A549 (cell line): ENCODE data around the gene TFR2. TPM values are rescaled to one million over a fixed set of nuclear protein-coding genes. Genes with fewer than 3 reads are reported as not detected.

Experiments
- ATAC-seq, 2 experiments: fragments of 200-7000 bp in 1 of 2; fragments of >200 bp in 1 of 2; cut with Nextera tagmentation in 1 of 2; cut with Tn5 transposase in 1 of 2; 3 replicates each; pipeline versions ENCODE4 v1.8.0 to v1.9.1; 2018 to 2020; ENCODE audit warnings: mild to moderate bottlenecking in 1 of 2, moderate library complexity in 1 of 2
- CTCF ChIA-PET: fragments of 300-600 bp; sonication (Branson Sonifier 250); formaldehyde crosslinking; extraction: SDS; loops from one replicate; lab custom pipeline; 2021; ENCODE audit warnings: antibody characterized with exemption, inconsistent platforms; lab: Yijun Ruan, JAX
- POLR2A ChIA-PET: fragments of 350-600 bp; formaldehyde crosslinking; extraction: SDS; loops from one replicate; lab custom pipeline; 2021; ENCODE audit warnings: antibody characterized with exemption, inconsistent platforms; lab: Yijun Ruan, JAX
- DNase-seq, 2 experiments: peaks; one replicate each; pipeline versions ENCODE4 v3.0.0 to v3.0.0-alpha.2; 2011 to 2016; ENCODE audit warnings: low read depth in 1 of 2, low spot score in 1 of 2
- FAIRE-seq: peaks from 2 replicates; lab custom pipeline; 2011; peaks lifted over from hg19 to GRCh38; lab: Jason Lieb, UNC
- H3K27ac ChIP-seq, 2 experiments: fragments of >200 bp; sonication (Bioruptor Twin); formaldehyde crosslinking; 3 replicates each; pipeline ENCODE4 v1.5.1; 2016 to 2017
- H3K4me1 ChIP-seq: fragments of >200 bp; sonication (Bioruptor Twin); formaldehyde crosslinking; 3 replicates; pipeline ENCODE4 v1.6.1; 2016
- H3K4me2 ChIP-seq: fragments of >200 bp; sonication (Bioruptor Twin); formaldehyde crosslinking; 3 replicates; pipeline ENCODE4 v1.6.1; 2016
- H3K4me3 ChIP-seq: fragments of >200 bp; sonication (Bioruptor Twin); formaldehyde crosslinking; 3 replicates; pipeline ENCODE4 v1.5.1; 2016
- H3K9me3 ChIP-seq: fragments of >200 bp; sonication (Bioruptor Twin); formaldehyde crosslinking; 3 replicates; pipeline ENCODE4 v1.6.1; 2016
- ATOH8 ChIP-seq: fragments of 250-450 bp; sonication (Bioruptor Pico); IDR thresholded peaks from 2 replicates; pipeline ENCODE4 v1.5.0; 2020; ENCODE audit warnings: low read depth, mild to moderate bottlenecking, moderate library complexity
- BHLHE40 ChIP-seq: IDR thresholded peaks from 2 replicates; pipeline ENCODE4 v1.6.1; 2012; ENCODE audit warnings: low read depth, low read length, inconsistent platforms
- CBX8 ChIP-seq: fragments of 200-600 bp; sonication (generic); IDR thresholded peaks from 2 replicates; pipeline ENCODE4 v1.6.1; 2016
- CHD2 ChIP-seq: fragments of 150-350 bp; IDR thresholded peaks from 2 replicates; pipeline ENCODE4 v1.6.1; 2014; ENCODE audit warnings: low read length; ENCODE audit not compliant: partially characterized antibody
- CHD4 ChIP-seq: fragments of 200-600 bp; sonication (generic); IDR thresholded peaks from 2 replicates; pipeline ENCODE4 v1.6.1; 2016; ENCODE audit warnings: antibody characterized with exemption, mild to moderate bottlenecking, borderline replicate concordance
- EHF ChIP-seq: fragments of 250-450 bp; sonication (Bioruptor Pico); IDR thresholded peaks from 2 replicates; pipeline ENCODE4 v1.5.0; 2020; ENCODE audit warnings: mild to moderate bottlenecking
- EP300 ChIP-seq, 2 experiments: fragments of >200 bp; sonication (Bioruptor Twin); formaldehyde crosslinking; IDR thresholded peaks; 2 replicates in 1 of 2; 3 replicates in 1 of 2; pipeline ENCODE4 v1.6.1; 2016 to 2017
- FOXS1 ChIP-seq: fragments of 250-450 bp; sonication (Bioruptor Pico); IDR thresholded peaks from 2 replicates; pipeline ENCODE4 v1.5.0; 2020; ENCODE audit warnings: mild to moderate bottlenecking, moderate library complexity
- GATA3 ChIP-seq: IDR thresholded peaks from 2 replicates; pipeline ENCODE4 v1.6.1; 2012; ENCODE audit warnings: borderline replicate concordance
- HDAC2 ChIP-seq: fragments of 200-600 bp; sonication (generic); IDR thresholded peaks from 2 replicates; pipeline ENCODE4 v1.6.1; 2016
- MAX ChIP-seq: IDR thresholded peaks from 2 replicates; pipeline ENCODE4 v1.6.1; 2012
- NFE2L2 ChIP-seq: fragments of 150-350 bp; conservative IDR thresholded peaks from 2 replicates; pipeline ENCODE4 v1.6.1; 2014; ENCODE audit warnings: low read length
- NR3C1 ChIP-seq: fragments of >200 bp; sonication (Bioruptor Twin); formaldehyde crosslinking; IDR thresholded peaks from 3 replicates; pipeline ENCODE4 v1.6.1; 2017
- RAD21 ChIP-seq, 2 experiments: fragments of >200 bp in 1 of 2; sonication (Bioruptor Twin) in 1 of 2; formaldehyde crosslinking in 1 of 2; IDR thresholded peaks in 1 of 2; conservative IDR thresholded peaks in 1 of 2; 2 replicates in 1 of 2; 3 replicates in 1 of 2; pipeline ENCODE4 v1.6.1; 2012 to 2018; ENCODE audit warnings: inconsistent platforms in 1 of 2
- RCOR1 ChIP-seq: fragments of 150-350 bp; IDR thresholded peaks from 2 replicates; pipeline ENCODE4 v1.6.1; 2014; ENCODE audit warnings: antibody characterized with exemption, low read length, low read depth
- RNF2 ChIP-seq: fragments of 200-600 bp; sonication (generic); IDR thresholded peaks from 2 replicates; pipeline ENCODE4 v1.6.1; 2016; ENCODE audit warnings: low read depth, mild to moderate bottlenecking, antibody characterized with exemption, moderate library complexity, borderline replicate concordance
- ZC3H11A ChIP-seq: fragments of 450-650 bp; IDR thresholded peaks from 2 replicates; pipeline ENCODE4 v1.6.1; 2014; ENCODE audit warnings: antibody characterized with exemption, mild to moderate bottlenecking
- ZNF302 ChIP-seq: fragments of 250-450 bp; sonication (Bioruptor Pico); IDR thresholded peaks from 2 replicates; pipeline ENCODE4 v1.9.0; 2021; ENCODE audit warnings: inconsistent platforms, mild to moderate bottlenecking, moderate library complexity
- WGBS: methylation state at CpG from one replicate; pipeline ENCODE4 v1.1.6; 2017; ENCODE audit errors: missing lambda C conversion rate; 5-methylcytosine and 5-hydroxymethylcytosine counted together
- polyA plus RNA-seq, 4 experiments: library from polyadenylated mRNA; depleted of rRNA in 3 of 4; stranded (reverse); fragments of >200 nt; fragmentation: RNase III in 1 of 4; extraction: RNeasy Plus Mini Kit Qiagen cat#74134 plus additional on column Dnase treatment in 1 of 4; gene quantifications; 2 replicates in 3 of 4; 3 replicates in 1 of 4; pipeline ENCODE4 v1.2.3, GENCODE V29; 2011 to 2017
- TF ChIP-seq, protein P1 (sequence below): fragments of 250-450 bp; sonication (Bioruptor Pico); IDR thresholded peaks from 2 replicates; pipeline ENCODE4 v1.5.0; 2021; ENCODE audit warnings: mild to moderate bottlenecking, moderate library complexity, borderline replicate concordance
- TF ChIP-seq, protein P2 (sequence below): fragments of 450-650 bp; IDR thresholded peaks from 2 replicates; pipeline ENCODE4 v1.6.1; 2014; ENCODE audit warnings: antibody characterized with exemption
- TF ChIP-seq, protein P3 (sequence below): fragments of 200-600 bp; sonication (generic); IDR thresholded peaks from 2 replicates; pipeline ENCODE4 v1.6.1; 2016; ENCODE audit warnings: antibody characterized with exemption, mild to moderate bottlenecking, moderate library complexity

The TFR2 gene
- polyA plus RNA-seq, 2 of the 4 experiments (the other 2 are of a cell fraction) = 1.1 to 2.5 TPM

- ChIA-PET CTCF (interaction anchor here (1.6 to 4.2 kb wide), 2 partner anchors 15 to 31 kb away, joined by 4 to 32 read pairs; no protein-coding TSS in a partner anchor), POLR2A (interaction anchor here (2.8 kb wide), 1 partner anchor 10 kb away, joined by 21 read pairs; the partner anchor contains the start of genes FBXO24 and LRCH4)
- TF ChIP-seq ATOH8 = no peak
- TF ChIP-seq RNF2 = no peak
- TF ChIP-seq ZC3H11A = no peak
- TF ChIP-seq EHF = no peak
- no peak for TF ChIP-seq BHLHE40
- DNase-seq (no peak), ATAC-seq (no peak), FAIRE-seq (no peak)
- no peaks in the 10 kb centered on the region for H3K9me3 ChIP-seq
- H3K4me3 ChIP-seq = no peak overlapping the region
- H3K4me2 ChIP-seq = no peak overlapping the region
- no peak overlapping the region for H3K27ac ChIP-seq
- 86% methylated on average over 16 of the region's 17 CpGs for WGBS
- H3K4me1 ChIP-seq = peaks cover 9% of the 10 kb centered on the region; the same call in 1 of the 3 replicates
Measured at GRCh38 chr7:100575746-100576383, 65.5 kb downstream of the TFR2 start.

DNA sequence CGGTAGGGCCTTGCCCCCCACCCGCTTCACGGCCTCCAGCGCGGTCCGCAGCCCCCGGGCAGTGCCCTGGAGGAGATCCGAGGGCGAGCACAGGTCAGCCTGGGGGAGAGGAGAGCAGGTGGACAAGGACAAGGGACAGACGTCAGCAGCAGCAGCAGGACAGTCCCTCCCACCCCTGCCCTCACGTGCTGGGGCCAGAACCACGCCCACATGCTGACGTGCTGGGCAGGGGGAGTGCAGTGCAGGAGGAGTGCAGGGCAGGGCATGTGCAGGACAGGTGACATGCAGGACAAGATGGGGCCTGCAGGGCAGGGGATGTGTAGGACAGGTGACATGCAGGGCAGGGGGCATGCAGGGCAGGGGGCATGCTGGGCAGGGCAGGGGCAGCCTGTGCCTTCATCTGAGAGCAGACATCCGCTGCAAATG lies 66.1 kb downstream of the TFR2 start:
- H3K27ac ChIP-seq = no peak overlapping the region
- no peak for TF ChIP-seq FOXS1 (CRISPR knock-in tag)
- ATAC-seq = no peak
- no peak for FAIRE-seq
- 86% methylated on average over 14 of the region's 14 CpGs for WGBS
- DNase-seq = no peak
- H3K4me2 ChIP-seq = no peak overlapping the region
- no peak overlapping the region for H3K4me3 ChIP-seq
- peaks cover 9% of the 10 kb centered on the region; the same call in 1 of the 3 replicates for H3K4me1 ChIP-seq
- no peaks in the 10 kb centered on the region for H3K9me3 ChIP-seq
- POLR2A ChIA-PET = no interaction called here
- CTCF ChIA-PET = interaction anchor here (0.6 to 2.9 kb wide), 2 partner anchors 11 to 110 kb away, joined by 3 to 15 read pairs; no protein-coding TSS in a partner anchor

GRCh38 chr7:100574362-100575205 lies 66.8 kb downstream of the TFR2 start:
- H3K4me1 ChIP-seq = peaks cover 9% of the 10 kb centered on the region; the same call in 1 of the 3 replicates
- ATAC-seq (no peak), DNase-seq (no peak), FAIRE-seq (no peak)
- no peaks in the 10 kb centered on the region for H3K9me3 ChIP-seq
- ChIA-PET POLR2A (no interaction called here), CTCF (interaction anchor here (0.6 to 2.9 kb wide), 5 partner anchors 11 to 278 kb away, joined by 3 to 15 read pairs (median 3); partner anchors contain the start of genes POP7 and SLC12A9)
- TF ChIP-seq, protein P1, sequence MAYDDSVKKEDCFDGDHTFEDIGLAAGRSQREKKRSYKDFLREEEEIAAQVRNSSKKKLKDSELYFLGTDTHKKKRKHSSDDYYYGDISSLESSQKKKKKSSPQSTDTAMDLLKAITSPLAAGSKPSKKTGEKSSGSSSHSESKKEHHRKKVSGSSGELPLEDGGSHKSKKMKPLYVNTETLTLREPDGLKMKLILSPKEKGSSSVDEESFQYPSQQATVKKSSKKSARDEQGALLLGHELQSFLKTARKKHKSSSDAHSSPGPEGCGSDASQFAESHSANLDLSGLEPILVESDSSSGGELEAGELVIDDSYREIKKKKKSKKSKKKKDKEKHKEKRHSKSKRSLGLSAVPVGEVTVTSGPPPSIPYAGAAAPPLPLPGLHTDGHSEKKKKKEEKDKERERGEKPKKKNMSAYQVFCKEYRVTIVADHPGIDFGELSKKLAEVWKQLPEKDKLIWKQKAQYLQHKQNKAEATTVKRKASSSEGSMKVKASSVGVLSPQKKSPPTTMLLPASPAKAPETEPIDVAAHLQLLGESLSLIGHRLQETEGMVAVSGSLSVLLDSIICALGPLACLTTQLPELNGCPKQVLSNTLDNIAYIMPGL (CRISPR knock-in tag) = no peak
- TF ChIP-seq ZNF302 (CRISPR knock-in tag) = no peak
- TF ChIP-seq CBX8 = no peak
- TF ChIP-seq GATA3 = no peak
- no peak for TF ChIP-seq EP300 (IDR thresholded peaks at IDR 0.05)
- TF ChIP-seq MAX = no peak
- no peak for TF ChIP-seq HDAC2
- no peak for TF ChIP-seq RAD21 (conservative IDR thresholded peaks at IDR 0.05 in 1 of 2, IDR thresholded peaks at IDR 0.05 in 1 of 2)
- TF ChIP-seq, protein P2, sequence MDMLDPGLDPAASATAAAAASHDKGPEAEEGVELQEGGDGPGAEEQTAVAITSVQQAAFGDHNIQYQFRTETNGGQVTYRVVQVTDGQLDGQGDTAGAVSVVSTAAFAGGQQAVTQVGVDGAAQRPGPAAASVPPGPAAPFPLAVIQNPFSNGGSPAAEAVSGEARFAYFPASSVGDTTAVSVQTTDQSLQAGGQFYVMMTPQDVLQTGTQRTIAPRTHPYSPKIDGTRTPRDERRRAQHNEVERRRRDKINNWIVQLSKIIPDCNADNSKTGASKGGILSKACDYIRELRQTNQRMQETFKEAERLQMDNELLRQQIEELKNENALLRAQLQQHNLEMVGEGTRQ = no peak
- TF ChIP-seq ATOH8 = no peak
- no peak for TF ChIP-seq NFE2L2
- TF ChIP-seq CHD4 = no peak
- TF ChIP-seq NR3C1 = no peak
- TF ChIP-seq RCOR1 = no peak
- TF ChIP-seq CHD2 = no peak
- TF ChIP-seq, protein P3, sequence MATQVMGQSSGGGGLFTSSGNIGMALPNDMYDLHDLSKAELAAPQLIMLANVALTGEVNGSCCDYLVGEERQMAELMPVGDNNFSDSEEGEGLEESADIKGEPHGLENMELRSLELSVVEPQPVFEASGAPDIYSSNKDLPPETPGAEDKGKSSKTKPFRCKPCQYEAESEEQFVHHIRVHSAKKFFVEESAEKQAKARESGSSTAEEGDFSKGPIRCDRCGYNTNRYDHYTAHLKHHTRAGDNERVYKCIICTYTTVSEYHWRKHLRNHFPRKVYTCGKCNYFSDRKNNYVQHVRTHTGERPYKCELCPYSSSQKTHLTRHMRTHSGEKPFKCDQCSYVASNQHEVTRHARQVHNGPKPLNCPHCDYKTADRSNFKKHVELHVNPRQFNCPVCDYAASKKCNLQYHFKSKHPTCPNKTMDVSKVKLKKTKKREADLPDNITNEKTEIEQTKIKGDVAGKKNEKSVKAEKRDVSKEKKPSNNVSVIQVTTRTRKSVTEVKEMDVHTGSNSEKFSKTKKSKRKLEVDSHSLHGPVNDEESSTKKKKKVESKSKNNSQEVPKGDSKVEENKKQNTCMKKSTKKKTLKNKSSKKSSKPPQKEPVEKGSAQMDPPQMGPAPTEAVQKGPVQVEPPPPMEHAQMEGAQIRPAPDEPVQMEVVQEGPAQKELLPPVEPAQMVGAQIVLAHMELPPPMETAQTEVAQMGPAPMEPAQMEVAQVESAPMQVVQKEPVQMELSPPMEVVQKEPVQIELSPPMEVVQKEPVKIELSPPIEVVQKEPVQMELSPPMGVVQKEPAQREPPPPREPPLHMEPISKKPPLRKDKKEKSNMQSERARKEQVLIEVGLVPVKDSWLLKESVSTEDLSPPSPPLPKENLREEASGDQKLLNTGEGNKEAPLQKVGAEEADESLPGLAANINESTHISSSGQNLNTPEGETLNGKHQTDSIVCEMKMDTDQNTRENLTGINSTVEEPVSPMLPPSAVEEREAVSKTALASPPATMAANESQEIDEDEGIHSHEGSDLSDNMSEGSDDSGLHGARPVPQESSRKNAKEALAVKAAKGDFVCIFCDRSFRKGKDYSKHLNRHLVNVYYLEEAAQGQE = no peak
- H3K4me2 ChIP-seq = no peak overlapping the region
- H3K4me3 ChIP-seq = no peak overlapping the region
- 95% methylated on average over 37 of the region's 44 CpGs for WGBS
- H3K27ac ChIP-seq = no peak overlapping the region
